ENCODE measurements around the gene SPINK9.

- no peak for TF ChIP-seq CTCF (IDR thresholded peaks at IDR 0.05)
- no peak for TF ChIP-seq USF2 (CRISPR knock-in tag; IDR thresholded peaks at IDR 0.05)
- no peak for TF ChIP-seq ETV6 (CRISPR knock-in tag; IDR thresholded peaks at IDR 0.05)
- TF ChIP-seq NFYB (CRISPR knock-in tag; conservative IDR thresholded peaks at IDR 0.05; ENCODE audit: low read depth), result no peak
- TF ChIP-seq CREM (CRISPR knock-in tag; IDR thresholded peaks at IDR 0.05), result no peak
- TF ChIP-seq MXD4 (CRISPR knock-in tag; IDR thresholded peaks at IDR 0.05; ENCODE audit: borderline replicate concordance), result no peak
- TF ChIP-seq ZNF232 (CRISPR knock-in tag; IDR thresholded peaks at IDR 0.05), result no peak
- no peak for TF ChIP-seq ZNF671 (CRISPR knock-in tag; IDR thresholded peaks at IDR 0.05)
- no peak for TF ChIP-seq CBFB (CRISPR knock-in tag; IDR thresholded peaks at IDR 0.05; ENCODE audit: low read depth)
- no peak for TF ChIP-seq STAT6 (CRISPR knock-in tag; conservative IDR thresholded peaks at IDR 0.05; ENCODE audit: low read depth)
- TF ChIP-seq NFE2L1 (CRISPR knock-in tag; IDR thresholded peaks at IDR 0.05), result no peak
- no peak for TF ChIP-seq CREB1 (CRISPR knock-in tag; IDR thresholded peaks at IDR 0.05)
- TF ChIP-seq MAX (CRISPR knock-in tag; IDR thresholded peaks at IDR 0.05), result no peak
- TF ChIP-seq HMGXB4 (CRISPR knock-in tag; IDR thresholded peaks at IDR 0.05), result no peak
Measured at GRCh38 chr5:148386041-148386440, 50.7 kb downstream of the SPINK9 start.
